HTR-8/SVneo (cell line): Measurements from ENCODE around the gene VEZT.
A peak's percentile ranks its signal among the peaks of the same experiment; 100 is the strongest.

Experiments
- DNase-seq: peaks from one replicate; pipeline ENCODE4 v3.0.0; 2011; ENCODE audit warnings: low spot score, mixed read lengths; ENCODE audit not compliant: insufficient read length
- FAIRE-seq: peaks from 2 replicates; lab custom pipeline; 2011; peaks lifted over from hg19 to GRCh38; lab: Jason Lieb, UNC

The VEZT gene

GRCh38 chr12:95198914-95199313 lies 18.7 kb upstream of the VEZT start:
- FAIRE-seq (no peak), DNase-seq (no peak)

GRCh38 chr12:95200128-95200894 lies 17.3 kb upstream of the VEZT start:
- DNase-seq, result no peak

GRCh38 chr12:95201056-95201670 lies 16.4 kb upstream of the VEZT start:
- FAIRE-seq, result no peak
- no peak for DNase-seq

More at GRCh38 chr12:95200128-95200894, 17.3 kb upstream of the VEZT start:
- FAIRE-seq, result no peak

GRCh38 chr12:95202691-95203486 lies 14.7 kb upstream of the VEZT start:
- no peak for DNase-seq
- no peak for FAIRE-seq

DNA sequence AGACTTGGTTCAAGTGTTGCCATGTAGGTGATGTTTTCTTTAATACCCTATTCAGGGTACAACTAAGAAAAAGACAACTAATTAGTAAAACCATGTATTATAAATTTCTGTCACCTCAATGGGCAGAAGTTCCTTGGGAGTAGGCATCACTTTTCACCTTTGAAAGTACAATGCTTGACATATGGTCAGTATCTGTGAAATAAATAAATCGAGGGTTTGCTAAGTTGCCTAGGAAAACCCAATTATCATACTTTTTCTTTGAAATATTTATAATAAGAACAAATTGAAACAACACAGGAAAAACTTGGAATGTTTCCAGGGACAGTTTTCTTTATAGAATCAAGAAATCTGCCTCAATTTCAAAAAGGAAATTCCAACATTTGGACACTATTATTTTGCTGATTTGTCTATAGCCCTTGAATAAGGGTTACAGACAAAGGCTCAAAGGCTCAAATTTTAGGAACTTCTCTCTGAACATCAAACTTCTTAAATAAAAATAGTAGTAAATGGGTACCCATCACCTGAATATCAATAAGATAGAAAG lies 14.0 kb upstream of the VEZT start:
- FAIRE-seq (no peak), DNase-seq (no peak)

DNA sequence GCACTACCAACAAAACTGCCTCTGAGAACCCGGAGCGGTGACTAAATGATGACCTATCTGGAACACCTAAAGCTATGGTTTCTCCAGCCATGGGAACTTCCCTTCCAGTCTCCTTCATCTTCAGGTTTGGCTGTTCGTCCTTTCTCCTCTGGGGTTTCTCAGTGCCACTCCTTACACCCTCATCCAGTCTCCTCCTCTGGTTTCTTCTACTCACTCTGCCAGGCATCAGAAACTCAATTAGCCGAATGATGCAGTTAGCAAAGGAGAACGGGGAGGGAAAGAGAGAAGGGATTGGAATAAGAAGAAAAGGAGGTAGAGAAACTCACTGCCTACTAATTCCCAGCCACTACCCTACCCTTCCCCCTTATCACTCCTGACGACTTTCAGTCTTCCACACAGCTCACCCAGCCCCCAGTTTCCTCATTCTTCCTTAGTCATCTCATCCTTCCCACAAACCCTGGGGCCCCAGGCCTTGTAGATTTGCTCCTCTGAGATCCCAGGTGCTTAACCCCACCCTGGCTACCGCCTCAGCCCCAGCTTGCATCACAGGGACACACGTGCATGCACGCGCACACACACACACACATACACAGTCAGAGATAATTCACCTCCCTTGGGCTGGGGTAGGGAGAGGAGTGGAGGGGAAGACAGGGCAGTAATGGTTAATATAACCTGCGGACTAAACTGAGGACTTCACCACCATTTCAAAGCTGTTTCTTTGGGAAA lies 13.3 kb upstream of the VEZT start:
- DNase-seq (peak; percentile 67), FAIRE-seq (peak; percentile 42)

DNA sequence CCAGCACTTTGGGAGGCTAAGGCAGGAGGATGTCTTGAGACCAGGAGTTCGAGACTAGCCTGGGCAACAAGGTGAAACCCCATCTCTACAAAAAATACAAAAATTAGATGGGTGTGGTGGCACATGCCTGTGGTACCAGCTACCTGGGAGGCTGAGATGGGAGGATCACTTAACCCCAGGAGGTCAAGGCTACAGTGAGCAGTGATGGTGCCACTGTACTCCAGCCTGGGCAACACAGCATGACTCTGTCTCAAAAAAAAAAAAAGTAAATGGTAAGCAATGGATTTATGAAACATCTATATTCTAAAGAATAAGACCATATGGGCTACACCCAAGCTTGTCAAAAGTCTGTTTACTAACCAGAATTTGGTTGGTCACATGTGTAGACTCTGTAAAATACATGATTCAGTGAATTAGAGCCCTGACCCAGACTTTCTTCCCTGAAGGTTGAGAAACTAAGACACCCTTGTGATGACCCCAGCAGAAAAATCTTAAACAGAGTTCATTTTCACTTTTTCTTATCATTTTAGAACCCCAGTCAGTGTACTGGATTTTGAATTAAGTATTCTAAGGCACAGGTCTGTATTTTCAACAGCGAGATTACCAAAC lies 12.5 kb upstream of the VEZT start:
- DNase-seq, result no peak
- no peak for FAIRE-seq

GRCh38 chr12:95205685-95206084 lies 11.9 kb upstream of the VEZT start:
- DNase-seq, result no peak
- FAIRE-seq, result no peak

GRCh38 chr12:95206916-95207315 lies 10.7 kb upstream of the VEZT start:
- no peak for DNase-seq
- FAIRE-seq, result no peak

DNA sequence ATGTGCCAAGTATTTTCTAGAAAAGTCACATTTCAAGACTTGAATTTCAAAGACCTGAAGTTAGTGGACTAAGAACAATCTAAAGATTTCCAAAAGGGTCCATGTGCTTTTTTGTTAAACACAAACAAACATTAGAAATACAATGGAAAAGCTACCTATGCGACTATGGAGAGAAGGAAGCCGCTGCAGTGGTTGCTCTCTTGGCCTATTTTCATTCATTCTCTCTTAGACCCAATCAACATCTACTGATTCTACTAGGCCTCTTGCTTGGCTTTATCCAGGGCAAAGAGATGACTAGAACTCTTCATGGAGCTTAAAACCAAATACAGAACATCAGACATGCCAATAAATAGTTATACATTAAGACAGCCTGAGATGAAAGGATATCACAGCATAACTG lies 10.2 kb upstream of the VEZT start:
- FAIRE-seq (no peak), DNase-seq (no peak)

DNA sequence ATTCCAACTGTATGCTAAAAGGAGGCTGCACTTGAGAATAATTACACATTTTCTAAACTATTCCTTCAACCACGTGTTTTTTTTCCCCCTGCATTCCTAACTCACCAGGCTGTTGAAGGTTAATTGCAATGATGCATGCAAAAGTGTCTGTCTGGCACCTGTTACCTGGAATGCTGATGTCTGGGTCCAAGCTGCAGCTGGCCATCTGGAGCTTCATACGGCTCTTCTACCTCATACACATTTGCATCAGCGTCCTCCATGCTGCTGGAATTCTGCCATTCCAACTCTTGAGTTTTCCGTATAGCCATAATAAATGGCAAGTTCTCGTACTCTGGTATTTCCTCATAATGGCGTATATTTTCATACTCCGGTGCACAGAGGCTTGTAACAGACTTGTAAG lies 8.9 kb upstream of the VEZT start:
- DNase-seq, result no peak
- no peak for FAIRE-seq

DNA sequence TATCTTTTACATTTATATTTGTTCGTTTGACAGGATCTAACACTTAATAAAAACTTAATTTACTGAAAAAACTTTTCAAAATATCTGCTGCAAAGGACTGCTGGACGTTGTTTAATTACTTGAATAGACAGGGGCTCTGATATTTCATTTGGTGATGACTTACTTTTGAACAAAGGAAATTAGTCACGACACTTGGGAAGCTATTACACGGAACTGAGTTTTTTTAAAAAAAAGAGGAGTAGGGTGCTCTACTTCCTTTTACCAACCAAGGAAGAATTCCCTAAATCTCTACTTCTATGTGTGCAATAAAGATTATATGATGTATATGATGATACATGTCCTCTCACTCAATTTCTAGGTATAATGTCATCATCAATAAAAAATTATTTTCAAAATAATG lies 5.0 kb upstream of the VEZT start:
- DNase-seq, result no peak
- FAIRE-seq, result no peak

DNA sequence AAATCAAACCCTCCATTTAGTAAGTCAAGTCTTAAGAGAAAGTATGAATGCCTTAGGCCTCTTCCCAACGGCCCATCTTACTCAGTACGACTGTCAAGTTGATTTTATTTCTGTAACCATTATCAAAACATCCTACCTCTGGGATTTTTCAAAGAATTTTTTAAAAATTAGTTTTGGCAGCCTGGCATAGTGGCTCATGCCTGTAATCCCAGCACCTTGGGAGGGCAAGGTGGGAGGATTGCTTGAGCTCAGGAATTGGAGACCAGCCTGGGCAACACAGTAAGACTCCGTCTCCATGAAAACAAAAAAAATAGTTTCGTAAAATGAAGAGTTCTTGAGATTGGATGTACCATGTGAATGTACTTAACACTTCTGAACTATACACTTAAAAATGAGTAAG lies 4.5 kb upstream of the VEZT start:
- DNase-seq (no peak), FAIRE-seq (no peak)

DNA sequence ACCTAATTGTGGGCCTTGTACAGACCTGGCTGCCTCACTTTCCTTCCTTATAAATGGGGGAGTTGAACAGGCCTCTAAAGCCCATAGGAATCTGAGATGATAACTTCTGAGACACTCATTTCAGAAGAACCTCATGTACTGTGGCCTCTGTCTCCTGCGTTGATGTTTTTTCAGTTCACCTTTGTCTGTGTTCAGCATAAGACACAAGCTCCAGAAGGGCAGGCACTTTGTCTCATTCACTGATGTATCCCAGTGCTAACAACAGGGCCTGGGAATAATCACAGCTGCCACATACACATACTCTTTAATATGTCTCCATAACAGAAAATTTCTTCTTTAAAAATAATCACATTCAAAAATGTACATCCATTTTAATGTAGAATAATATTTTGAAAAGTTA lies 3.7 kb upstream of the VEZT start:
- DNase-seq (no peak), FAIRE-seq (no peak)

DNA sequence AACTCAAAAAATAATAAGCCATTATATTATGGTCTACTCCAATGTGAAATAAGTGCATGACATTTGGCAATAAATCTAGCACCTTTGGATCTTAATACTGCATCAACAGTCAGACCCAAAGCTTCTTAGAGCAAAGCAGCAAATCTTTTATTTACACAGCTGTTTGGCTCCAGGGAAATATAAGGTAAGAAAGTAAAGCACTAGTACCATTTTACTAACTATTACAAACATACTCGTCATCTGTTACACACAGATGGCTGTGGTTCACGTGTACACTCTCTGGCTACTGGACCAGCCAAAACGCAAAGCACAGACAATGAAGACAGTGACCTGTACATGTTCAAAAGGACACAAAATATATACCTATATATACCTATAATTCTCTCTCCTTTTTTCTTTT lies 3.1 kb upstream of the VEZT start:
- FAIRE-seq (no peak), DNase-seq (no peak)

DNA sequence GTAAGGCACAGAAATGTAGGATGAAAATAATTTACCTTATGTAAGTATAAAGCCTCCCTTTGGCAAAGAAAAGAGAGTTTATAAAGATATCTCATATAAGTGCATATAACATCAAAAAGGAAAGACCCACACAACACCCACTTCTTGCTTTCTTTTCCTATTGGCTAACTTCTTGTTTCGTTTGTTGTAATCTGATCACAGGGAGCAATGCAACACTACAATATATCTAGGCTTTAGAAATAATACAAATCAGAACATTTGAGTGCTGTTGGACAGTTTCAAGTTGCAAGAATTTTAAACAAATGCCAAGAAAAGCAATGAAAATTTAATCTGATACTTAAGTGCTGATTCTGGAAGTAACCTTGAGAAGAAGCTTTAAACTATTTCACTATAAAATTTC lies 1.7 kb upstream of the VEZT start:
- FAIRE-seq, result no peak
- no peak for DNase-seq

GRCh38 chr12:95216711-95217376 lies 763 bp upstream of the VEZT start:
- no peak for DNase-seq
- no peak for FAIRE-seq

- FAIRE-seq, result no peak
- no peak for DNase-seq
These were observed 835 bp downstream of the VEZT start for GRCh38 chr12:95218150-95219133.
